ENCODE measurements around the gene KBTBD6.
"Not testable (repeated sequence)": the region's sequence is repeated elsewhere in the genome, so short reads cannot be mapped to it uniquely, and the experiment has no call there.

KBTBD6 gene

GRCh38 chr13:41132512-41133152 is at the start of gene KBTBD6:
KBTBD6 (minus strand) TSS chr13:41132802; CDS start chr13:41132511, 291 bp downstream.
- in situ Hi-C loops (cut with HindIII; ENCODE audit: low sequenced_read_pairs) = no loop called here
- no peak for TF ChIP-seq CTCF (IDR thresholded peaks at IDR 0.05; ENCODE audit: low read depth, low read length)
- H3K4me3 ChIP-seq (ENCODE audit: low read depth, low read length) = peak within 1 kb of the TSS; percentile 77
- peak; percentile 99 for DNase-seq (ENCODE audit: low read depth, low spot score)

GRCh38 chr13:41182231-41182630 is 49.6 kb upstream of the KBTBD6 start:
- H3K4me3 ChIP-seq (ENCODE audit: low read depth, low read length) = no peak overlapping the region
- no peak for TF ChIP-seq CTCF (IDR thresholded peaks at IDR 0.05; ENCODE audit: low read depth, low read length)
- no peak for DNase-seq (ENCODE audit: low read depth, low spot score)
- in situ Hi-C loops (cut with HindIII; ENCODE audit: low sequenced_read_pairs) = no loop called here

- in situ Hi-C loops (cut with HindIII; ENCODE audit: low sequenced_read_pairs) = no loop called here
- peak; percentile 45 for DNase-seq (ENCODE audit: low read depth, low spot score)
- no peak for TF ChIP-seq CTCF (IDR thresholded peaks at IDR 0.05; ENCODE audit: low read depth, low read length)
- H3K4me3 ChIP-seq (ENCODE audit: low read depth, low read length) = no peak overlapping the region
Measured at GRCh38 chr13:41179593-41180250, 47.1 kb upstream of the KBTBD6 start.

- no peak overlapping the region for H3K4me3 ChIP-seq (ENCODE audit: low read depth, low read length)
- no peak for TF ChIP-seq CTCF (IDR thresholded peaks at IDR 0.05; ENCODE audit: low read depth, low read length)
- in situ Hi-C loops (cut with HindIII; ENCODE audit: low sequenced_read_pairs) = no loop called here
- peak; percentile 21 for DNase-seq (ENCODE audit: low read depth, low spot score)
Measured at GRCh38 chr13:41178040-41178439, 45.4 kb upstream of the KBTBD6 start.

GRCh38 chr13:41177616-41178015 is 45.0 kb upstream of the KBTBD6 start:
- TF ChIP-seq CTCF (IDR thresholded peaks at IDR 0.05; ENCODE audit: low read depth, low read length) = no peak
- no peak for DNase-seq (ENCODE audit: low read depth, low spot score)
- H3K4me3 ChIP-seq (ENCODE audit: low read depth, low read length) = no peak overlapping the region
- in situ Hi-C loops (cut with HindIII; ENCODE audit: low sequenced_read_pairs) = no loop called here

GRCh38 chr13:41175576-41175975 is 43.0 kb upstream of the KBTBD6 start:
- in situ Hi-C loops (cut with HindIII; ENCODE audit: low sequenced_read_pairs); DNase-seq (ENCODE audit: low read depth, low spot score); H3K4me3 ChIP-seq (ENCODE audit: low read depth, low read length): not testable (repeated sequence)

GRCh38 chr13:41162151-41162550 is 29.5 kb upstream of the KBTBD6 start:
- DNase-seq (ENCODE audit: low read depth, low spot score) = no peak
- in situ Hi-C loops (cut with HindIII; ENCODE audit: low sequenced_read_pairs) = no loop called here
- no peak overlapping the region for H3K4me3 ChIP-seq (ENCODE audit: low read depth, low read length)
- TF ChIP-seq CTCF (IDR thresholded peaks at IDR 0.05; ENCODE audit: low read depth, low read length) = no peak

Measured in astrocyte of the spinal cord (primary cell).